GM12878 (cell line): ENCODE measurements around the gene UQCC2. TPM values are rescaled to one million over a fixed set of nuclear protein-coding genes. Genes with fewer than 3 reads are reported as not detected.

ENCODE experiments used
- ATAC-seq: fragments of 200-7000 bp; cut with Tn5 transposase; 3 replicates; pipeline ENCODE4 v1.9.1; 2020; ENCODE audit warnings: mild to moderate bottlenecking, moderate library complexity
- BruUV-seq: library from RNA; stranded (reverse); fragments of 400-500 nt; replicated peaks from 2 replicates; lab custom pipeline; 2021; lab: Mats Ljungman, UMichigan
- CTCF ChIA-PET: fragments of 300-600 bp; sonication (Branson Sonifier 250); formaldehyde crosslinking; extraction: SDS; loops from one replicate; lab custom pipeline; 2021; ENCODE audit warnings: inconsistent platforms; lab: Yijun Ruan, JAX
- POLR2A ChIA-PET: fragments of 350-600 bp; formaldehyde crosslinking; extraction: SDS; loops from one replicate; lab custom pipeline; 2021; ENCODE audit warnings: inconsistent platforms; lab: Charles Lee
- RAD21 ChIA-PET: fragments of 300-600 bp; sonication (Branson Sonifier 250); formaldehyde crosslinking; loops from one replicate; lab custom pipeline; 2023; ENCODE audit warnings: antibody characterized with exemption; ENCODE audit not compliant: unreplicated experiment; lab: Charles Lee
- SMC1A ChIA-PET: fragments of 300-600 bp; sonication (Branson Sonifier 250); formaldehyde crosslinking; loops from one replicate; lab custom pipeline; 2023; ENCODE audit not compliant: unreplicated experiment, uncharacterized antibody; lab: Charles Lee
- DNase-seq: peaks from one replicate; pipeline ENCODE4 v3.0.0-alpha.2; 2011; ENCODE audit warnings: low read depth, low spot score
- FAIRE-seq: peaks from 3 replicates; lab custom pipeline; 2011; peaks lifted over from hg19 to GRCh38; lab: Jason Lieb, UNC
- H2AFZ ChIP-seq: 2 replicates; pipeline ENCODE4 v1.6.0; 2011; ENCODE audit warnings: low read depth, low read length, control low read depth; ENCODE audit not compliant: control insufficient read depth
- H3K27ac ChIP-seq: 2 replicates; pipeline ENCODE4 v1.5.1; 2011; ENCODE audit warnings: control low read depth; ENCODE audit not compliant: control insufficient read depth, insufficient read depth
- H3K27me3 ChIP-seq, 2 experiments: replicated peaks in 1 of 2; 2 replicates each; pipeline versions ENCODE4 v1.6.0 to v1.6.1; 2011; ENCODE audit warnings: low read length in 1 of 2; ENCODE audit not compliant: control insufficient read depth in 2 of 2, insufficient read depth in 2 of 2
- H3K36me3 ChIP-seq, 2 experiments: 2 replicates each; pipeline ENCODE4 v1.5.1; 2011; ENCODE audit warnings: low read length in 1 of 2; ENCODE audit not compliant: control insufficient read depth in 2 of 2, insufficient read depth in 2 of 2
- H3K4me1 ChIP-seq: 2 replicates; pipeline ENCODE4 v1.6.1; 2011; ENCODE audit warnings: mild to moderate bottlenecking, low read length, moderate library complexity, mixed read lengths; ENCODE audit not compliant: control insufficient read depth, insufficient read depth
- H3K4me2 ChIP-seq: 2 replicates; pipeline ENCODE4 v1.6.0; 2011; ENCODE audit warnings: control low read depth; ENCODE audit not compliant: control insufficient read depth, insufficient read depth
- H3K4me3 ChIP-seq: fragments of 200-600 bp; sonication (generic); 2 replicates; pipeline ENCODE4 v1.5.1; 2016
- H3K79me2 ChIP-seq: 2 replicates; pipeline ENCODE4 v1.6.0; 2011; ENCODE audit warnings: low read length; ENCODE audit not compliant: control insufficient read depth, insufficient read depth
- H3K9ac ChIP-seq: 2 replicates; pipeline ENCODE4 v1.8.0; 2011; ENCODE audit warnings: low read length, control low read depth, mixed read lengths; ENCODE audit not compliant: control insufficient read depth, insufficient read depth
- H3K9me3 ChIP-seq: replicated peaks from 3 replicates; pipeline ENCODE4 v1.5.1; 2011; ENCODE audit warnings: mild to moderate bottlenecking, low read length; ENCODE audit not compliant: control insufficient read depth, insufficient read depth
- H4K20me1 ChIP-seq: 2 replicates; pipeline ENCODE4 v1.6.0; 2011; ENCODE audit not compliant: control insufficient read depth, insufficient read depth
- NBN ChIP-seq: fragments of 450-650 bp; IDR thresholded peaks from 2 replicates; pipeline ENCODE4 v1.6.1; 2016
- RB1 ChIP-seq: fragments of 450-650 bp; formaldehyde crosslinking; IDR thresholded peaks from 2 replicates; pipeline ENCODE4 v1.6.1; 2017; ENCODE audit warnings: mild to moderate bottlenecking, borderline replicate concordance
- TCF12 ChIP-seq: IDR thresholded peaks from 2 replicates; pipeline ENCODE4 v1.6.1; 2011; ENCODE audit warnings: low read depth, mild to moderate bottlenecking, low read length
- ZNF24 ChIP-seq: fragments of 450-650 bp; IDR thresholded peaks from 2 replicates; pipeline ENCODE4 v1.6.1; 2017; ENCODE audit warnings: antibody characterized with exemption, mild to moderate bottlenecking
- WGBS: methylation state at CpG from one replicate; pipeline ENCODE4 v1.1.6; 2016; ENCODE audit warnings: low lambda C conversion rate; ENCODE audit not compliant: insufficient replicate concordance, insufficient coverage; ENCODE audit errors: missing lambda C conversion rate; 5-methylcytosine and 5-hydroxymethylcytosine counted together
- in situ Hi-C: fragments of 300-500 bp; cut with MboI; formaldehyde crosslinking; loops from 9 replicates; pipeline ENCODE4 v1.14.3; 2018; ENCODE audit warnings: mixed read lengths
- intact Hi-C: fragments of 100-400 bp; cut with micrococcal nuclease; formaldehyde crosslinking; loops from one replicate; pipeline ENCODE4 v1.14.2; 2022; ENCODE audit not compliant: unreplicated experiment
- polyA plus RNA-seq, 11 experiments: library from polyadenylated mRNA; depleted of rRNA in 4 of 11; unstranded in 6 of 11; stranded (reverse) in 5 of 11; fragments of >200 nt; fragmentation: Nextera tagmentation in 4 of 11; fragmentation: Illumina TruSeq in 1 of 11; extraction: Ambion mirVana in 4 of 11; extraction: Trizol in 1 of 11; gene quantifications; 1 replicate in 1 of 11; 2 replicates in 10 of 11; pipeline versions ENCODE4 v1.2.1 to v1.2.3, GENCODE V29; 2011 to 2016; ENCODE audit warnings: inconsistent platforms in 2 of 11, missing spikeins in 2 of 11, low read depth in 1 of 11
- total RNA-seq, 4 experiments: library from RNA; depleted of rRNA in 3 of 4; stranded (reverse); fragments of >200 nt in 3 of 4; fragmentation: Illumina TruSeq in 1 of 4; extraction: Trizol in 1 of 4; gene quantifications; 2 replicates each; pipeline versions ENCODE4 v1.2.1 to v1.2.3, GENCODE V29; 2013 to 2021

Gene UQCC2
- total and polyA plus RNA-seq, 10 of the 15 experiments (the other 5 are each of a cell fraction or from before 2014, with no cell fraction given), result 40.6 to 478 (median 71.2) TPM

- FAIRE-seq (no peak), DNase-seq (no peak), ATAC-seq (no peak)
- H3K4me3 ChIP-seq, result no peak overlapping the region
- H3K9me3 ChIP-seq, result no peaks in the 10 kb centered on the region
- ChIA-PET CTCF (interaction anchor here (0.7 to 7.1 kb wide), 8 partner anchors 9 to 445 kb away, joined by 3 to 40 read pairs (median 4); no protein-coding TSS in a partner anchor), RAD21 (interaction anchor here (1.2 kb wide), 2 partner anchors 49 to 174 kb away, joined by 3 read pairs; no protein-coding TSS in a partner anchor), SMC1A (no interaction called here), POLR2A (no interaction called here)
- TF ChIP-seq ZNF24, result no peak
- BruUV-seq, result no TSS peak
- 48% methylated on average over 9 of the region's 9 CpGs for WGBS
- in situ Hi-C loops (no loop called here), intact Hi-C loops (no loop called here)
- H3K36me3 ChIP-seq, result no peaks in the 10 kb centered on the region
- H4K20me1 ChIP-seq, result no peaks in the 10 kb centered on the region
- H3K27me3 ChIP-seq, result no peaks in the 10 kb centered on the region; a peak in 1 of 4 replicates
- H3K27ac ChIP-seq, result no peak overlapping the region
- no peaks in the 10 kb centered on the region for H3K79me2 ChIP-seq
- no peak overlapping the region for H3K9ac ChIP-seq
- H2AFZ ChIP-seq, result no peak overlapping the region
- H3K4me1 ChIP-seq, result peaks cover 3% of the 10 kb centered on the region
- H3K4me2 ChIP-seq, result no peak overlapping the region
These were observed 48.6 kb upstream of the UQCC2 start for GRCh38 chr6:33759887-33760629.

- RAD21 ChIA-PET, result no interaction called here
- H3K4me2 ChIP-seq, result no peak overlapping the region
- H3K79me2 ChIP-seq, result no peaks in the 10 kb centered on the region
- no peak overlapping the region for H2AFZ ChIP-seq
- ATAC-seq (no peak), DNase-seq (no peak), FAIRE-seq (no peak)
- H3K9me3 ChIP-seq, result no peaks in the 10 kb centered on the region
- no peak overlapping the region for H3K9ac ChIP-seq
- no peak overlapping the region for H3K4me3 ChIP-seq
- intact Hi-C loops, result no loop called here
- 34% methylated on average over 7 of the region's 7 CpGs for WGBS
- H4K20me1 ChIP-seq, result no peaks in the 10 kb centered on the region
- in situ Hi-C loops, result no loop called here
- no peak overlapping the region for H3K27ac ChIP-seq
- CTCF ChIA-PET, result interaction anchor here (7.1 kb wide), 1 partner anchor 10 kb away, joined by 40 read pairs; no protein-coding TSS in a partner anchor
- POLR2A ChIA-PET, result no interaction called here
- H3K4me1 ChIP-seq, result peaks cover 7% of the 10 kb centered on the region
- SMC1A ChIA-PET, result no interaction called here
- TF ChIP-seq TCF12, result no peak
- TF ChIP-seq RB1, result no peak
- TF ChIP-seq NBN, result no peak
- H3K36me3 ChIP-seq, result no peaks in the 10 kb centered on the region
- H3K27me3 ChIP-seq, result no peaks in the 10 kb centered on the region; a peak in 1 of 4 replicates
- no TSS peak for BruUV-seq
These were observed 47.3 kb upstream of the UQCC2 start for GRCh38 chr6:33758815-33759216.
